ENCODE measurements around the gene PHACTR1. TPM values are rescaled to one million over a fixed set of nuclear protein-coding genes. Genes with fewer than 3 reads are reported as not detected.

The PHACTR1 gene
- total RNA-seq, 4 donors from 2014 or later, result 1.2 to 3.2 (median 1.6) TPM; not detected in 1

GRCh38 chr6:13183415-13184088 lies 467.0 kb downstream of the PHACTR1 start:
- H3K4me1 ChIP-seq, result no peaks in the 10 kb centered on the region
- 82 to 86% methylated on average over 1 to 9 of the region's 9 CpGs for WGBS, 2 donors (ENCODE audit: low coverage in 1 of 2)
- in situ Hi-C loops (cut with MboI; ENCODE audit: low pct_ligation_motif_present in 1 of 4, low pct_unique_long_range_greater_than_20kb in 1 of 4, low sequenced_read_pairs in 3 of 4), result loop anchor here in 1 of 4 donors (25.0 kb wide), 1 partner anchor 404 kb away; no protein-coding TSS in a partner anchor
- intact Hi-C loops (cut with DNase I; ENCODE audit: low total_unique reads), result no loop called here
- no peak overlapping the region for H3K27ac ChIP-seq
- TF ChIP-seq EP300 (IDR thresholded peaks at IDR 0.05; ENCODE audit: low read depth) (no peak), POLR2AphosphoS5 (IDR thresholded peaks at IDR 0.05) (no peak), CTCF (IDR thresholded peaks at IDR 0.05) (no peak), POLR2A (IDR thresholded peaks at IDR 0.05) (no peak)
- no peaks in the 10 kb centered on the region for H3K9me3 ChIP-seq
- H3K27me3 ChIP-seq, result no peaks in the 10 kb centered on the region
- H3K36me3 ChIP-seq, result no peaks in the 10 kb centered on the region
- no peak for DNase-seq
- no peak overlapping the region for H3K4me3 ChIP-seq

GRCh38 chr6:13184089-13184468 lies 467.5 kb downstream of the PHACTR1 start:
- in situ Hi-C loops (cut with MboI; ENCODE audit: low pct_ligation_motif_present in 1 of 4, low pct_unique_long_range_greater_than_20kb in 1 of 4, low sequenced_read_pairs in 3 of 4), result loop anchor here in 1 of 4 donors (25.0 kb wide), 1 partner anchor 403 kb away; no protein-coding TSS in a partner anchor
- Histone ChIP-seq H3K36me3 (no peaks in the 10 kb centered on the region), H3K27ac (no peak overlapping the region), H3K27me3 (no peaks in the 10 kb centered on the region), H3K9me3 (no peaks in the 10 kb centered on the region), H3K4me3 (no peak overlapping the region), H3K4me1 (no peaks in the 10 kb centered on the region)
- TF ChIP-seq POLR2A (IDR thresholded peaks at IDR 0.05) (no peak), CTCF (IDR thresholded peaks at IDR 0.05) (no peak), POLR2AphosphoS5 (IDR thresholded peaks at IDR 0.05) (no peak), EP300 (IDR thresholded peaks at IDR 0.05; ENCODE audit: low read depth) (no peak)
- intact Hi-C loops (cut with DNase I; ENCODE audit: low total_unique reads), result no loop called here
- no peak for DNase-seq
- 82 to 92% methylated on average over 3 to 5 of the region's 7 CpGs for WGBS, 2 donors (ENCODE audit: low coverage in 1 of 2)

GRCh38 chr6:13184547-13184946 lies 468.0 kb downstream of the PHACTR1 start:
- H3K36me3 ChIP-seq, result no peaks in the 10 kb centered on the region
- no peak overlapping the region for H3K4me3 ChIP-seq
- intact Hi-C loops (cut with DNase I; ENCODE audit: low total_unique reads) (no loop called here), in situ Hi-C loops (cut with MboI; ENCODE audit: low pct_ligation_motif_present in 1 of 4, low pct_unique_long_range_greater_than_20kb in 1 of 4, low sequenced_read_pairs in 3 of 4) (loop anchor here in 1 of 4 donors (25.0 kb wide), 1 partner anchor 403 kb away; no protein-coding TSS in a partner anchor)
- no peaks in the 10 kb centered on the region for H3K4me1 ChIP-seq
- H3K27me3 ChIP-seq, result no peaks in the 10 kb centered on the region
- no peaks in the 10 kb centered on the region for H3K9me3 ChIP-seq
- DNase-seq, result no peak
- 78 to 95% methylated on average over 9 to 10 of the region's 10 CpGs for WGBS, 2 donors (ENCODE audit: low coverage in 1 of 2)
- H3K27ac ChIP-seq, result no peak overlapping the region
- TF ChIP-seq POLR2AphosphoS5 (IDR thresholded peaks at IDR 0.05) (no peak), EP300 (IDR thresholded peaks at IDR 0.05; ENCODE audit: low read depth) (no peak), CTCF (IDR thresholded peaks at IDR 0.05) (no peak), POLR2A (IDR thresholded peaks at IDR 0.05) (no peak)

GRCh38 chr6:13186861-13187260 lies 470.3 kb downstream of the PHACTR1 start:
- no peaks in the 10 kb centered on the region for H3K9me3 ChIP-seq
- H3K27ac ChIP-seq, result no peak overlapping the region
- no peaks in the 10 kb centered on the region for H3K4me1 ChIP-seq
- TF ChIP-seq POLR2AphosphoS5 (IDR thresholded peaks at IDR 0.05) (no peak), POLR2A (IDR thresholded peaks at IDR 0.05) (no peak), EP300 (IDR thresholded peaks at IDR 0.05; ENCODE audit: low read depth) (no peak), CTCF (IDR thresholded peaks at IDR 0.05) (no peak)
- no peak for DNase-seq
- H3K4me3 ChIP-seq, result no peak overlapping the region
- intact Hi-C loops (cut with DNase I; ENCODE audit: low total_unique reads) (no loop called here), in situ Hi-C loops (cut with MboI; ENCODE audit: low pct_ligation_motif_present in 1 of 4, low pct_unique_long_range_greater_than_20kb in 1 of 4, low sequenced_read_pairs in 3 of 4) (loop anchor here in 1 of 4 donors (25.0 kb wide), 1 partner anchor 400 kb away; no protein-coding TSS in a partner anchor)
- H3K36me3 ChIP-seq, result no peaks in the 10 kb centered on the region
- 92 to 95% methylated on average over 5 to 10 of the region's 10 CpGs for WGBS, 2 donors (ENCODE audit: low coverage in 1 of 2)
- no peaks in the 10 kb centered on the region for H3K27me3 ChIP-seq
